Measurements from ENCODE around the gene COQ9. TPM values are rescaled to one million over a fixed set of nuclear protein-coding genes. Genes with fewer than 3 reads are reported as not detected.

The COQ9 gene
- total and polyA plus RNA-seq, 2 experiments from 2014 or later, result 26.6 to 36.3 TPM

DNA sequence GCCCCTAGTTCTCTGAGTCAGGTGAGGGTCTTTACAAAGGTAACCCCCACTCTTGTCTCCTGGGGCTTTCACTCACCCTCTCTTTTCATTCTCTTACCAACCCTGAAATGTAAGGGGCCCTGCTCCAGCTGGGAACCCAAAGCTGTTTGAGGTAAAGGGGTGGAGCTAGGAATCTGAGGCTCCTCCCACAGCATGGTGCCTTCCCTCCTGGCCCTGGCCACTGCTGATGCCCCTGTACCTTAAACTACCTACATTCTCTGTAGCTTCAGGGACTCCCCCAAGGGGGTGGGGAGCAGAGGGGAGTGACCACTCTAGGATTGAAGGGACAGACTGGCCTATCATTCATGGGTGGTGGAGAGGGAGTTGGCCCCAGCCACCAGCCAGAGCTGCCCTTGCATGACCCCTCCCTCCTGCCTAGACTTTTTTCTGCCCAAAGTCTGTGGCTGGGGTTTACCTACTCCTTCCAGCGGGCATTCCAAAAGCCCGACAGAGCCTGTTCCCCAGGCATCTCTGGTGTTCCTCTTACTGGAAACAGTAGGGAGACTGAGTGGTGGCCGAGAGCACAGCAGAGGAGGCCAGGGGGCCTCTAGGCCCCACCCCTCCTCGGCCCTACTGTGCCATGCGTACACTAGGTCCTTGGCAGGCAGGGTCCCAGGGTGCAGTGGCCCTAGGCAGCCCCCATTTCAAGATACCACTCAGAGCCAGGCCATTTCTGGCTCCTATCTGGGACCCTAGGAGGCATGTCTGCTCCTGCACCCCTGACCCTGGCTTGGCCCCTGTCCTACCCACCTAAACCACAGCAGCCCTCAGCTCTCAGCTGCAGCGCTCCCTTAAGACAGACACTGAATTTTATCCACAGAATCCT is 29.5 kb downstream of the COQ9 start:
- H3K27ac ChIP-seq (ENCODE audit: low read depth), result peak overlapping the region; percentile 45; the same call in 1 of the 2 replicates
- peaks cover 63% of the 10 kb centered on the region for H3K4me1 Mint-ChIP-seq
- peak; percentile 14 for ATAC-seq

More for the DNA sequence above, 29.5 kb downstream of the COQ9 start:
- H3K79me2 ChIP-seq (replicated peaks; ENCODE audit: insufficient read depth), result no peaks in the 10 kb centered on the region; the same call in 1 of the 2 replicates
- H3K4me3 Mint-ChIP-seq, result peak overlapping the region; percentile 52; the same call in 1 of the 3 replicates
- H3K4me1 ChIP-seq (ENCODE audit: insufficient read depth), result peaks cover 55% of the 10 kb centered on the region
- TF ChIP-seq ZNF331 (CRISPR knock-in tag; IDR thresholded peaks at IDR 0.05; ENCODE audit: low read depth), result no peak
- TF ChIP-seq, protein P1, sequence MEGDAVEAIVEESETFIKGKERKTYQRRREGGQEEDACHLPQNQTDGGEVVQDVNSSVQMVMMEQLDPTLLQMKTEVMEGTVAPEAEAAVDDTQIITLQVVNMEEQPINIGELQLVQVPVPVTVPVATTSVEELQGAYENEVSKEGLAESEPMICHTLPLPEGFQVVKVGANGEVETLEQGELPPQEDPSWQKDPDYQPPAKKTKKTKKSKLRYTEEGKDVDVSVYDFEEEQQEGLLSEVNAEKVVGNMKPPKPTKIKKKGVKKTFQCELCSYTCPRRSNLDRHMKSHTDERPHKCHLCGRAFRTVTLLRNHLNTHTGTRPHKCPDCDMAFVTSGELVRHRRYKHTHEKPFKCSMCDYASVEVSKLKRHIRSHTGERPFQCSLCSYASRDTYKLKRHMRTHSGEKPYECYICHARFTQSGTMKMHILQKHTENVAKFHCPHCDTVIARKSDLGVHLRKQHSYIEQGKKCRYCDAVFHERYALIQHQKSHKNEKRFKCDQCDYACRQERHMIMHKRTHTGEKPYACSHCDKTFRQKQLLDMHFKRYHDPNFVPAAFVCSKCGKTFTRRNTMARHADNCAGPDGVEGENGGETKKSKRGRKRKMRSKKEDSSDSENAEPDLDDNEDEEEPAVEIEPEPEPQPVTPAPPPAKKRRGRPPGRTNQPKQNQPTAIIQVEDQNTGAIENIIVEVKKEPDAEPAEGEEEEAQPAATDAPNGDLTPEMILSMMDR (conservative IDR thresholded peaks at IDR 0.05; ENCODE audit: low read depth in 2 of 2), result no peak
- TF ChIP-seq EZH2phosphoT487 (IDR thresholded peaks at IDR 0.05; ENCODE audit: unreplicated experiment), result no peak
- TF ChIP-seq STAT1 (IDR thresholded peaks at IDR 0.05; ENCODE audit: unreplicated experiment), result no peak
- no peak for TF ChIP-seq POLR2AphosphoS5 (IDR thresholded peaks at IDR 0.05; ENCODE audit: low read depth)
- TF ChIP-seq, protein P2, sequence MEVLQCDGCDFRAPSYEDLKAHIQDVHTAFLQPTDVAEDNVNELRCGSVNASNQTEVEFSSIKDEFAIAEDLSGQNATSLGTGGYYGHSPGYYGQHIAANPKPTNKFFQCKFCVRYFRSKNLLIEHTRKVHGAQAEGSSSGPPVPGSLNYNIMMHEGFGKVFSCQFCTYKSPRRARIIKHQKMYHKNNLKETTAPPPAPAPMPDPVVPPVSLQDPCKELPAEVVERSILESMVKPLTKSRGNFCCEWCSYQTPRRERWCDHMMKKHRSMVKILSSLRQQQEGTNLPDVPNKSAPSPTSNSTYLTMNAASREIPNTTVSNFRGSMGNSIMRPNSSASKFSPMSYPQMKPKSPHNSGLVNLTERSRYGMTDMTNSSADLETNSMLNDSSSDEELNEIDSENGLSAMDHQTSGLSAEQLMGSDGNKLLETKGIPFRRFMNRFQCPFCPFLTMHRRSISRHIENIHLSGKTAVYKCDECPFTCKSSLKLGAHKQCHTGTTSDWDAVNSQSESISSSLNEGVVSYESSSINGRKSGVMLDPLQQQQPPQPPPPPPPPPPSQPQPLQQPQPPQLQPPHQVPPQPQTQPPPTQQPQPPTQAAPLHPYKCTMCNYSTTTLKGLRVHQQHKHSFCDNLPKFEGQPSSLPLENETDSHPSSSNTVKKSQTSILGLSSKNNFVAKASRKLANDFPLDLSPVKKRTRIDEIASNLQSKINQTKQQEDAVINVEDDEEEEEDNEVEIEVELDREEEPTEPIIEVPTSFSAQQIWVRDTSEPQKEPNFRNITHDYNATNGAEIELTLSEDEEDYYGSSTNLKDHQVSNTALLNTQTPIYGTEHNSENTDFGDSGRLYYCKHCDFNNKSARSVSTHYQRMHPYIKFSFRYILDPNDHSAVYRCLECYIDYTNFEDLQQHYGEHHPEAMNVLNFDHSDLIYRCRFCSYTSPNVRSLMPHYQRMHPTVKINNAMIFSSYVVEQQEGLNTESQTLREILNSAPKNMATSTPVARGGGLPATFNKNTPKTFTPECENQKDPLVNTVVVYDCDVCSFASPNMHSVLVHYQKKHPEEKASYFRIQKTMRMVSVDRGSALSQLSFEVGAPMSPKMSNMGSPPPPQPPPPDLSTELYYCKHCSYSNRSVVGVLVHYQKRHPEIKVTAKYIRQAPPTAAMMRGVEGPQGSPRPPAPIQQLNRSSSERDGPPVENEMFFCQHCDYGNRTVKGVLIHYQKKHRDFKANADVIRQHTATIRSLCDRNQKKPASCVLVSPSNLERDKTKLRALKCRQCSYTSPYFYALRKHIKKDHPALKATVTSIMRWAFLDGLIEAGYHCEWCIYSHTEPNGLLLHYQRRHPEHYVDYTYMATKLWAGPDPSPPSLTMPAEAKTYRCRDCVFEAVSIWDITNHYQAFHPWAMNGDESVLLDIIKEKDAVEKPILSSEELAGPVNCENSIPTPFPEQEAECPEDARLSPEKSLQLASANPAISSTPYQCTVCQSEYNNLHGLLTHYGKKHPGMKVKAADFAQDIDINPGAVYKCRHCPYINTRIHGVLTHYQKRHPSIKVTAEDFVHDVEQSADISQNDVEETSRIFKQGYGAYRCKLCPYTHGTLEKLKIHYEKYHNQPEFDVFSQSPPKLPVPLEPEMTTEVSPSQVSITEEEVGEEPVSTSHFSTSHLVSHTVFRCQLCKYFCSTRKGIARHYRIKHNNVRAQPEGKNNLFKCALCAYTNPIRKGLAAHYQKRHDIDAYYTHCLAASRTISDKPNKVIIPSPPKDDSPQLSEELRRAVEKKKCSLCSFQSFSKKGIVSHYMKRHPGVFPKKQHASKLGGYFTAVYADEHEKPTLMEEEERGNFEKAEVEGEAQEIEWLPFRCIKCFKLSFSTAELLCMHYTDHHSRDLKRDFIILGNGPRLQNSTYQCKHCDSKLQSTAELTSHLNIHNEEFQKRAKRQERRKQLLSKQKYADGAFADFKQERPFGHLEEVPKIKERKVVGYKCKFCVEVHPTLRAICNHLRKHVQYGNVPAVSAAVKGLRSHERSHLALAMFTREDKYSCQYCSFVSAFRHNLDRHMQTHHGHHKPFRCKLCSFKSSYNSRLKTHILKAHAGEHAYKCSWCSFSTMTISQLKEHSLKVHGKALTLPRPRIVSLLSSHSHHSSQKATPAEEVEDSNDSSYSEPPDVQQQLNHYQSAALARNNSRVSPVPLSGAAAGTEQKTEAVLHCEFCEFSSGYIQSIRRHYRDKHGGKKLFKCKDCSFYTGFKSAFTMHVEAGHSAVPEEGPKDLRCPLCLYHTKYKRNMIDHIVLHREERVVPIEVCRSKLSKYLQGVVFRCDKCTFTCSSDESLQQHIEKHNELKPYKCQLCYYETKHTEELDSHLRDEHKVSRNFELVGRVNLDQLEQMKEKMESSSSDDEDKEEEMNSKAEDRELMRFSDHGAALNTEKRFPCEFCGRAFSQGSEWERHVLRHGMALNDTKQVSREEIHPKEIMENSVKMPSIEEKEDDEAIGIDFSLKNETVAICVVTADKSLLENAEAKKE (CRISPR knock-in tag; IDR thresholded peaks at IDR 0.05), result no peak
- TF ChIP-seq JUNB (IDR thresholded peaks at IDR 0.05; ENCODE audit: unreplicated experiment), result no peak
- TF ChIP-seq, protein P3, sequence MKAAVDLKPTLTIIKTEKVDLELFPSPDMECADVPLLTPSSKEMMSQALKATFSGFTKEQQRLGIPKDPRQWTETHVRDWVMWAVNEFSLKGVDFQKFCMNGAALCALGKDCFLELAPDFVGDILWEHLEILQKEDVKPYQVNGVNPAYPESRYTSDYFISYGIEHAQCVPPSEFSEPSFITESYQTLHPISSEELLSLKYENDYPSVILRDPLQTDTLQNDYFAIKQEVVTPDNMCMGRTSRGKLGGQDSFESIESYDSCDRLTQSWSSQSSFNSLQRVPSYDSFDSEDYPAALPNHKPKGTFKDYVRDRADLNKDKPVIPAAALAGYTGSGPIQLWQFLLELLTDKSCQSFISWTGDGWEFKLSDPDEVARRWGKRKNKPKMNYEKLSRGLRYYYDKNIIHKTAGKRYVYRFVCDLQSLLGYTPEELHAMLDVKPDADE (IDR thresholded peaks at IDR 0.05), result no peak
- no peak for TF ChIP-seq NANOG (IDR thresholded peaks at IDR 0.05; ENCODE audit: borderline replicate concordance)
- TF ChIP-seq CREB1 (CRISPR knock-in tag; IDR thresholded peaks at IDR 0.05; ENCODE audit: low read depth), result no peak
- TF ChIP-seq EZH2 (IDR thresholded peaks at IDR 0.05; ENCODE audit: low read depth, unreplicated experiment), result no peak
- TF ChIP-seq, protein P4, sequence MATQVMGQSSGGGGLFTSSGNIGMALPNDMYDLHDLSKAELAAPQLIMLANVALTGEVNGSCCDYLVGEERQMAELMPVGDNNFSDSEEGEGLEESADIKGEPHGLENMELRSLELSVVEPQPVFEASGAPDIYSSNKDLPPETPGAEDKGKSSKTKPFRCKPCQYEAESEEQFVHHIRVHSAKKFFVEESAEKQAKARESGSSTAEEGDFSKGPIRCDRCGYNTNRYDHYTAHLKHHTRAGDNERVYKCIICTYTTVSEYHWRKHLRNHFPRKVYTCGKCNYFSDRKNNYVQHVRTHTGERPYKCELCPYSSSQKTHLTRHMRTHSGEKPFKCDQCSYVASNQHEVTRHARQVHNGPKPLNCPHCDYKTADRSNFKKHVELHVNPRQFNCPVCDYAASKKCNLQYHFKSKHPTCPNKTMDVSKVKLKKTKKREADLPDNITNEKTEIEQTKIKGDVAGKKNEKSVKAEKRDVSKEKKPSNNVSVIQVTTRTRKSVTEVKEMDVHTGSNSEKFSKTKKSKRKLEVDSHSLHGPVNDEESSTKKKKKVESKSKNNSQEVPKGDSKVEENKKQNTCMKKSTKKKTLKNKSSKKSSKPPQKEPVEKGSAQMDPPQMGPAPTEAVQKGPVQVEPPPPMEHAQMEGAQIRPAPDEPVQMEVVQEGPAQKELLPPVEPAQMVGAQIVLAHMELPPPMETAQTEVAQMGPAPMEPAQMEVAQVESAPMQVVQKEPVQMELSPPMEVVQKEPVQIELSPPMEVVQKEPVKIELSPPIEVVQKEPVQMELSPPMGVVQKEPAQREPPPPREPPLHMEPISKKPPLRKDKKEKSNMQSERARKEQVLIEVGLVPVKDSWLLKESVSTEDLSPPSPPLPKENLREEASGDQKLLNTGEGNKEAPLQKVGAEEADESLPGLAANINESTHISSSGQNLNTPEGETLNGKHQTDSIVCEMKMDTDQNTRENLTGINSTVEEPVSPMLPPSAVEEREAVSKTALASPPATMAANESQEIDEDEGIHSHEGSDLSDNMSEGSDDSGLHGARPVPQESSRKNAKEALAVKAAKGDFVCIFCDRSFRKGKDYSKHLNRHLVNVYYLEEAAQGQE (IDR thresholded peaks at IDR 0.05; ENCODE audit: unreplicated experiment), result no peak
- no peak for TF ChIP-seq ZNF114 (CRISPR knock-in tag; IDR thresholded peaks at IDR 0.05)
- H3K27me3 Mint-ChIP-seq (ENCODE audit: insufficient read depth, low read depth, poor library complexity), result peaks cover 26% of the 10 kb centered on the region
- no peaks in the 10 kb centered on the region for H3K36me3 ChIP-seq (ENCODE audit: insufficient read depth)
- peaks cover 7% of the 10 kb centered on the region; the same call in 1 of the 2 replicates for H3F3A ChIP-seq (replicated peaks; ENCODE audit: low read depth)
- H3K9me2 ChIP-seq (ENCODE audit: insufficient read depth), result no peaks in the 10 kb centered on the region
- H3K27ac Mint-ChIP-seq, result no peak overlapping the region
- H3K4me2 ChIP-seq, result peak overlapping the region; percentile 77
- peaks cover 8% of the 10 kb centered on the region for H3K36me3 Mint-ChIP-seq (ENCODE audit: low read depth)
- DNase-seq (ENCODE audit: low spot score), result peak; percentile 66
- H3K27me3 ChIP-seq (ENCODE audit: insufficient read depth), result peaks cover 7% of the 10 kb centered on the region; the same call in 1 of the 2 replicates
- H3K4me3 ChIP-seq, result peak overlapping the region; percentile 35; the same call in 1 of the 2 replicates
- H2AFZ ChIP-seq, result no peak overlapping the region
- H4K20me1 ChIP-seq (replicated peaks; ENCODE audit: insufficient read depth), result 0 out of 2 replicates have a peak, but pooled peaks cover 3% of the 10 kb centered on the region
- no peaks in the 10 kb centered on the region for H3K9me3 Mint-ChIP-seq

Measured in GM23338 (cell line).